K562 (cell line): ENCODE measurements around the gene CXCL13. TPM values are rescaled to one million over a fixed set of nuclear protein-coding genes. Genes with fewer than 3 reads are reported as not detected.

Source experiments
- ATAC-seq: fragments of 200-7000 bp; cut with Tn5 transposase; 3 replicates; pipeline ENCODE4 v1.9.1; 2020; ENCODE audit warnings: moderate library complexity
- BruUV-seq: library from RNA; stranded (reverse); fragments of 400-500 nt; replicated peaks from 2 replicates; lab custom pipeline; 2021; lab: Mats Ljungman, UMichigan
- CTCF ChIA-PET: fragments of 300-600 bp; formaldehyde crosslinking; extraction: SDS; loops from one replicate; lab custom pipeline; 2021; ENCODE audit warnings: low intra/inter-chr PET ratio; lab: Yijun Ruan, JAX
- POLR2A ChIA-PET: fragments of 300-600, 350-650 bp; sonication (Branson Sonifier 250); formaldehyde crosslinking; extraction: SDS; loops from one replicate; lab custom pipeline; 2021; ENCODE audit warnings: antibody characterized with exemption, inconsistent platforms; lab: Yijun Ruan, JAX
- DNase-seq, 4 experiments: peaks; one replicate each; pipeline versions ENCODE4 v3.0.0 to v3.0.0-alpha.2; 2011 to 2018; ENCODE audit warnings: low spot score in 3 of 4, mixed read lengths in 3 of 4; ENCODE audit errors: extremely low read depth in 1 of 4
- FAIRE-seq: peaks from 2 replicates; lab custom pipeline; 2011; peaks lifted over from hg19 to GRCh38; lab: Jason Lieb, UNC
- H2AFZ ChIP-seq: 2 replicates; pipeline ENCODE4 v1.6.0; 2011; ENCODE audit warnings: low read depth, low read length, control low read depth, inconsistent platforms
- H3K27ac ChIP-seq: fragments of 200-600 bp; 3 replicates; pipeline ENCODE4 v1.8.0; 2011; ENCODE audit warnings: low read depth, mild to moderate bottlenecking, control low read depth, inconsistent platforms, low read length, moderate library complexity, mixed read lengths; ENCODE audit errors: extremely low read depth
- H3K27me3 ChIP-seq, 2 experiments: fragments of 300-600 bp in 1 of 2; 2 replicates in 1 of 2; 3 replicates in 1 of 2; pipeline versions ENCODE4 v1.6.0 to v1.8.0; 2011; ENCODE audit warnings: inconsistent platforms in 2 of 2, low read length in 2 of 2, mild to moderate bottlenecking in 1 of 2, mixed read lengths in 1 of 2, moderate library complexity in 1 of 2; ENCODE audit not compliant: control insufficient read depth in 2 of 2, insufficient read depth in 2 of 2
- H3K36me3 ChIP-seq: fragments of 300-600 bp; 3 replicates; pipeline ENCODE4 v1.8.0; 2011; ENCODE audit warnings: mild to moderate bottlenecking, low read length, inconsistent platforms; ENCODE audit not compliant: control insufficient read depth, insufficient read depth
- H3K4me1 ChIP-seq, 2 experiments: fragments of 200-600 bp in 1 of 2; replicated peaks in 1 of 2; 2 replicates in 1 of 2; 3 replicates in 1 of 2; pipeline versions ENCODE4 v1.5.1 to v1.8.0; 2011; ENCODE audit warnings: inconsistent platforms in 2 of 2, low read length in 2 of 2, mild to moderate bottlenecking in 1 of 2, mixed read lengths in 1 of 2, moderate library complexity in 1 of 2; ENCODE audit not compliant: control insufficient read depth in 2 of 2, insufficient read depth in 2 of 2
- H3K4me2 ChIP-seq: 2 replicates; pipeline ENCODE4 v1.6.1; 2011; ENCODE audit warnings: low read length, control low read depth, inconsistent platforms, mixed read lengths; ENCODE audit not compliant: insufficient read depth
- H3K4me3 ChIP-seq: fragments of 200-600 bp; sonication (generic), shearing (Covaris generic); 2 replicates; pipeline ENCODE4 v1.5.1; 2016; ENCODE audit warnings: control low read depth, inconsistent platforms
- H3K79me2 ChIP-seq: fragments of 200-600 bp; 3 replicates; pipeline ENCODE4 v1.8.0; 2011; ENCODE audit warnings: low read length, inconsistent platforms; ENCODE audit not compliant: control insufficient read depth, insufficient read depth
- H3K9ac ChIP-seq, 2 experiments: 2 replicates each; pipeline versions ENCODE4 v1.6.0 to v1.6.1; 2011; ENCODE audit warnings: low read depth in 2 of 2, low read length in 2 of 2, control low read depth in 1 of 2, inconsistent platforms in 1 of 2, mild to moderate bottlenecking in 1 of 2, mixed read lengths in 1 of 2; ENCODE audit not compliant: insufficient read depth in 1 of 2
- H3K9me1 ChIP-seq: one replicate; pipeline ENCODE4 v1.6.0; 2011; ENCODE audit warnings: inconsistent platforms, mild to moderate bottlenecking, low read length, moderate library complexity; ENCODE audit not compliant: control insufficient read depth, insufficient read depth
- H3K9me3 ChIP-seq: replicated peaks from 2 replicates; pipeline ENCODE4 v1.5.1; 2011; ENCODE audit warnings: low read depth, low read length, inconsistent platforms; ENCODE audit not compliant: control insufficient read depth, insufficient read depth
- H4K20me1 ChIP-seq: replicated peaks from 2 replicates; pipeline ENCODE4 v1.6.1; 2011; ENCODE audit warnings: low read length, inconsistent platforms, mixed read lengths; ENCODE audit not compliant: control insufficient read depth, insufficient read depth
- NFIC ChIP-seq: fragments of 450-650 bp; IDR thresholded peaks from 2 replicates; pipeline ENCODE4 v1.6.1; 2017; ENCODE audit warnings: mild to moderate bottlenecking, inconsistent platforms
- RFX7 ChIP-seq: fragments of 250-450 bp; sonication (Bioruptor Pico); IDR thresholded peaks from 2 replicates; pipeline ENCODE4 v1.5.1; 2021; ENCODE audit warnings: mild to moderate bottlenecking
- TCF15 ChIP-seq: fragments of 250-450 bp; sonication (Bioruptor Pico); IDR thresholded peaks from 2 replicates; pipeline ENCODE4 v1.8.0; 2022; ENCODE audit warnings: moderate library complexity, mild to moderate bottlenecking, inconsistent platforms
- ZBTB49 ChIP-seq: sonication (generic); formaldehyde crosslinking; IDR thresholded peaks from 2 replicates; pipeline ENCODE4 v1.8.0; 2022; ENCODE audit warnings: missing genetic modification reagents, mild to moderate bottlenecking, borderline replicate concordance
- WGBS: fragments of 100-300 bp; shearing (Covaris generic); methylation state at CpG from one replicate; pipeline ENCODE4 v1.1.6; 2016; ENCODE audit warnings: low coverage, mixed read lengths; ENCODE audit not compliant: insufficient coverage; ENCODE audit errors: missing lambda C conversion rate; 5-methylcytosine and 5-hydroxymethylcytosine counted together
- in situ Hi-C: fragments of 300-500 bp; cut with MboI; formaldehyde crosslinking; loops from 4 replicates; pipeline ENCODE4 v1.15.0; 2018; ENCODE audit warnings: inconsistent platforms, mixed read lengths
- intact Hi-C: fragments of 100-400 bp; cut with micrococcal nuclease; formaldehyde crosslinking; loops from 2 replicates; pipeline ENCODE4 v1.14.2; 2022
- polyA plus RNA-seq, 8 experiments: library from polyadenylated mRNA; depleted of rRNA in 4 of 8; stranded (reverse) in 5 of 8; unstranded in 3 of 8; fragments of >200 nt; fragmentation: Nextera tagmentation in 2 of 8; fragmentation: Illumina TruSeq in 1 of 8; extraction: Ambion mirVana in 2 of 8; extraction: Trizol in 1 of 8; gene quantifications; 2 replicates each; pipeline versions ENCODE4 v1.2.1 to v1.2.3, GENCODE V29; 2011 to 2014; ENCODE audit warnings: inconsistent platforms in 1 of 8, missing spikeins in 1 of 8
- total RNA-seq, 7 experiments: library from RNA; depleted of rRNA in 6 of 7; stranded (reverse); fragments of >200 nt in 6 of 7; fragmentation: Illumina TruSeq in 2 of 7; extraction: Trizol in 2 of 7; gene quantifications; 2 replicates each; pipeline versions ENCODE4 v1.2.1 to v1.2.3, GENCODE V29; 2011 to 2021; ENCODE audit warnings: low replicate concordance in 1 of 7

Gene CXCL13
- total and polyA plus RNA-seq, 9 of the 15 experiments (the other 6 are each of a cell fraction or from before 2014, with no cell fraction given), result not detected

DNA sequence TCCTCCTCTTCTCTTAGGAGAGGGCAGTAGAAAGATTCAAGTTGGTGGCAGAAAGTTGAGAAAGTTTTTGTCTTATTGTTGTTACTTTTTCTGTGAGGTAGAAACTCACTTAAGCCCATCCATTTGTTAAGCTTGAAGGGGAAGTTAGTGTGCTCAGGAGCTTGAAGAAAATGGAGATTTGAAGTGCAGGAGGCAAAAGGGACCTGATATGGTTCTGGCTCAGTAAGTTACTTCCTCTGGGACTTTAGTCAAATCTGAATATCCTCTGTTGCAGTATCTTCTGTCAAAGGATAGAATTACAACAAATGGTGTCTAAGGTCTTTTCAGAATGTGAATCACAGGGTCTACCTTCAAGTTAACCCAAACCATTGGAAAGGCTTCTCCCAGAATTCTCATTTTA, 46.2 kb downstream of the CXCL13 start (continued):
- no peak for TF ChIP-seq ZBTB49 (CRISPR knock-in tag)
- TF ChIP-seq RFX7 (CRISPR knock-in tag), result no peak

- Histone ChIP-seq H3K4me1 (no peaks in the 10 kb centered on the region), H3K9me3 (no peaks in the 10 kb centered on the region), H3K9me1 (no peaks in the 10 kb centered on the region), H4K20me1 (no peaks in the 10 kb centered on the region), H3K4me2 (no peak overlapping the region), H3K27me3 (no peaks in the 10 kb centered on the region; a peak in 1 of 5 replicates), H3K4me3 (no peak overlapping the region), H3K9ac (no peak overlapping the region), H3K36me3 (no peaks in the 10 kb centered on the region), H3K79me2 (no peaks in the 10 kb centered on the region), H3K27ac (no peak overlapping the region), H2AFZ (no peak overlapping the region)
- TF ChIP-seq NFIC, result peak; percentile 56; the same call in 1 of the 2 replicates
- TF ChIP-seq TCF15 (CRISPR knock-in tag), result no peak
- ChIA-PET CTCF (no interaction called here), POLR2A (interaction anchor here (0.6 kb wide), 1 partner anchor 10 kb away, joined by 3 read pairs; no protein-coding TSS in a partner anchor)
- no TSS peak for BruUV-seq
- intact Hi-C loops, result no loop called here
- 2% methylated on average over 5 of the region's 5 CpGs for WGBS
- DNase-seq (no peak), FAIRE-seq (no peak), ATAC-seq (no peak)
- in situ Hi-C loops, result no loop called here
Observed at GRCh38 chr4:77652237-77652897, 46.7 kb downstream of the CXCL13 start.
